ENCODE measurements around the gene MRPL28. TPM values are rescaled to one million over a fixed set of nuclear protein-coding genes. Genes with fewer than 3 reads are reported as not detected.

MRPL28 gene
- polyA plus RNA-seq, 1 of the 3 experiments (the other 2 are of a cell fraction): 320 TPM

DNA sequence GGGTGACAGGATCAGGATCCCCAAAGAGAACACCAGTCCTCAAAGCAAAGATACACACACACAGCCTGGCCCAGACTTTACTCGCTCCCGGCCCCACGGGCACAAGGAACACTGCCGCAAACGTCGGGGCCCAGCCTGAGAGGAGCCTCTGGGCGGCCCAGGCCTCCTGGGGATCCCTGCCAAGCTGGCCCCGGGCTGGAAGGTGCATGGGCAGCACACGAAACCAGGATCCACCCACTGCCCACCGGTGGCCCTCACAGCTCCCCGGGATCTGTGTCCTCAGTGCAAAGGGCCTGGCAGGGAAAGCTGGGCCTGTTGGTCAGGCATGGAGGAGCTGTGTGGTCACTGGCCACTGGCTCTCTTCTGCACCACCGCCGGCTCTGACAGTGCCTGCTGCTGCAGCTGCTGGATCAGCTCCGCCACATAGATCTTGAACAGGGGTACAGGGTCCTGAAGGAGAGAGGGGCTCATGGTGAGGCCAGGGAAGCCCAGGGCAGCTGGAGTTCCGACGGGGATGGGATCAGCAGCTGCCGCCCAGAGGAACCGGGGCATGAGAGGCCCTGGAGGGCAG, 2.9 kb downstream of the MRPL28 start:
- no peaks in the 10 kb centered on the region; the same call in 1 of the 2 replicates for H3K79me2 ChIP-seq (ENCODE audit: insufficient read depth)
- 95% methylated on average over 7 of the region's 18 CpGs for WGBS (ENCODE audit: low lambda C conversion rate)
- H3K9me3 ChIP-seq: no peaks in the 10 kb centered on the region
- no peak overlapping the region for H3K27ac ChIP-seq (ENCODE audit: low read depth in 2 of 2, low read length in 1 of 2)
- ChIA-PET CTCF (interaction anchor here (0.8 to 1.6 kb wide), 2 partner anchors 9 to 302 kb away, joined by 3 to 4 read pairs; no protein-coding TSS in a partner anchor), POLR2A (no interaction called here)
- H3K36me3 ChIP-seq (replicated peaks in 1 of 2; ENCODE audit: control insufficient read depth in 1 of 2, insufficient read depth in 2 of 2, low read length in 1 of 2): peaks cover 2 to 32% of the 10 kb centered on the region in 2 experiments
- H3K4me1 ChIP-seq (ENCODE audit: control insufficient read depth in 1 of 2, insufficient read depth in 2 of 2, low read depth in 1 of 2, low read length in 1 of 2): peaks cover 8 to 33% of the 10 kb centered on the region in 2 experiments; a peak in 2 of 4 replicates
- no peak overlapping the region for H3K4me2 ChIP-seq
- no peak overlapping the region for H3K4me3 ChIP-seq (ENCODE audit: low read depth in 2 of 2, low read length in 1 of 2)
- H3K27me3 ChIP-seq (ENCODE audit: insufficient read depth): no peaks in the 10 kb centered on the region
- no peaks in the 10 kb centered on the region for H4K20me1 ChIP-seq (ENCODE audit: insufficient read depth)
- H3F3A ChIP-seq (replicated peaks; ENCODE audit: insufficient read depth): peaks cover 12% of the 10 kb centered on the region
- H2AFZ ChIP-seq (ENCODE audit: low read depth): no peak overlapping the region
- no peaks in the 10 kb centered on the region for H3K9me2 ChIP-seq
- TF ChIP-seq JUND (IDR thresholded peaks at IDR 0.05) (no peak), TEAD4 (IDR thresholded peaks at IDR 0.05; ENCODE audit: borderline replicate concordance, insufficient read depth) (no peak), RXRA (IDR thresholded peaks at IDR 0.05; ENCODE audit: borderline replicate concordance, low read depth) (no peak), POLR2AphosphoS5 (IDR thresholded peaks at IDR 0.05; ENCODE audit: low read depth, low read length) (no peak), MXI1 (IDR thresholded peaks at IDR 0.05; ENCODE audit: low read depth, low read length) (no peak), RAD21 (IDR thresholded peaks at IDR 0.05; ENCODE audit: low read length) (no peak)
- TF ChIP-seq, protein P1, sequence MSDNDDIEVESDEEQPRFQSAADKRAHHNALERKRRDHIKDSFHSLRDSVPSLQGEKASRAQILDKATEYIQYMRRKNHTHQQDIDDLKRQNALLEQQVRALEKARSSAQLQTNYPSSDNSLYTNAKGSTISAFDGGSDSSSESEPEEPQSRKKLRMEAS (IDR thresholded peaks at IDR 0.05; ENCODE audit: low read depth): no peak
- no peak for DNase-seq
- no peak overlapping the region for H3K9ac ChIP-seq

DNA sequence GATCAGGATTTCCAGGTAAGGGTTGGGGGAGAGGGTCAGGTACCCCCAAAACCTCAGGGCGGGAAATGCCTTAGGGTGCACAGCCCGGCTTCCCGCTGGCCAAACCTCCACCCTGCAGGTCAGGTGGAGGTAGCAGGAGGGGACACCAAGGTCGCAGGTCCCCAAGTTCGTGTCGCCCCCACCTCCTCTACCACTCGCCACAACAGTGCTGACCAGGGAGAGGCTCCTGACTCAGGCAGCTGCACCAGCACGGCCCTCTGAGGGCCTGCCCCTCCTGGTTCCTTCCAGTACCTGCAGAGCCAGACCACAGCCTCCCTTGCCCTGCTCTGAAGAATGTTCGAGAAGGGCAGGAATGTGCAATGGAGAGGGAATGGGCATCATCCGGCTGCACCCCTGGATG, 3.9 kb downstream of the MRPL28 start:
- H3K4me3 ChIP-seq (ENCODE audit: low read depth in 2 of 2, low read length in 1 of 2): no peak overlapping the region
- H3K4me2 ChIP-seq: no peak overlapping the region
- H3F3A ChIP-seq (replicated peaks; ENCODE audit: insufficient read depth): peaks cover 12% of the 10 kb centered on the region
- peaks cover 8 to 38% of the 10 kb centered on the region in 2 experiments; a peak in 2 of 4 replicates for H3K4me1 ChIP-seq (ENCODE audit: control insufficient read depth in 1 of 2, insufficient read depth in 2 of 2, low read depth in 1 of 2, low read length in 1 of 2)
- H3K9me2 ChIP-seq: no peaks in the 10 kb centered on the region
- ChIA-PET CTCF (interaction anchor here (0.8 to 1.6 kb wide), 2 partner anchors 8 to 301 kb away, joined by 3 to 4 read pairs; no protein-coding TSS in a partner anchor), POLR2A (no interaction called here)
- no peaks in the 10 kb centered on the region for H3K9me3 ChIP-seq
- no peak for DNase-seq
- no peak overlapping the region for H2AFZ ChIP-seq (ENCODE audit: low read depth)
- WGBS (ENCODE audit: low lambda C conversion rate): 75% methylated on average over 4 of the region's 10 CpGs
- no peak overlapping the region for H3K9ac ChIP-seq
- no peaks in the 10 kb centered on the region for H3K27me3 ChIP-seq (ENCODE audit: insufficient read depth)
- TF ChIP-seq RCOR1 (IDR thresholded peaks at IDR 0.05; ENCODE audit: low read length): no peak
- TF ChIP-seq, protein P2, sequence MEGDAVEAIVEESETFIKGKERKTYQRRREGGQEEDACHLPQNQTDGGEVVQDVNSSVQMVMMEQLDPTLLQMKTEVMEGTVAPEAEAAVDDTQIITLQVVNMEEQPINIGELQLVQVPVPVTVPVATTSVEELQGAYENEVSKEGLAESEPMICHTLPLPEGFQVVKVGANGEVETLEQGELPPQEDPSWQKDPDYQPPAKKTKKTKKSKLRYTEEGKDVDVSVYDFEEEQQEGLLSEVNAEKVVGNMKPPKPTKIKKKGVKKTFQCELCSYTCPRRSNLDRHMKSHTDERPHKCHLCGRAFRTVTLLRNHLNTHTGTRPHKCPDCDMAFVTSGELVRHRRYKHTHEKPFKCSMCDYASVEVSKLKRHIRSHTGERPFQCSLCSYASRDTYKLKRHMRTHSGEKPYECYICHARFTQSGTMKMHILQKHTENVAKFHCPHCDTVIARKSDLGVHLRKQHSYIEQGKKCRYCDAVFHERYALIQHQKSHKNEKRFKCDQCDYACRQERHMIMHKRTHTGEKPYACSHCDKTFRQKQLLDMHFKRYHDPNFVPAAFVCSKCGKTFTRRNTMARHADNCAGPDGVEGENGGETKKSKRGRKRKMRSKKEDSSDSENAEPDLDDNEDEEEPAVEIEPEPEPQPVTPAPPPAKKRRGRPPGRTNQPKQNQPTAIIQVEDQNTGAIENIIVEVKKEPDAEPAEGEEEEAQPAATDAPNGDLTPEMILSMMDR (IDR thresholded peaks at IDR 0.05): no peak
- TF ChIP-seq CHD2 (IDR thresholded peaks at IDR 0.05; ENCODE audit: low read length, partially characterized antibody): no peak
- no peak for TF ChIP-seq RXRA (IDR thresholded peaks at IDR 0.05; ENCODE audit: borderline replicate concordance, low read depth)
- no peaks in the 10 kb centered on the region for H4K20me1 ChIP-seq (ENCODE audit: insufficient read depth)
- H3K79me2 ChIP-seq (ENCODE audit: insufficient read depth): no peaks in the 10 kb centered on the region; the same call in 1 of the 2 replicates
- H3K27ac ChIP-seq (ENCODE audit: low read depth in 2 of 2, low read length in 1 of 2): no peak overlapping the region
- peaks cover 2 to 23% of the 10 kb centered on the region in 2 experiments for H3K36me3 ChIP-seq (replicated peaks in 1 of 2; ENCODE audit: control insufficient read depth in 1 of 2, insufficient read depth in 2 of 2, low read length in 1 of 2)

Data from SK-N-SH (cell line).